HFF-Myc (cell line): Measurements from ENCODE around the gene CCDC78.
"Not testable (repeated sequence)": the region's sequence is repeated elsewhere in the genome, so short reads cannot be mapped to it uniquely, and the experiment has no call there.

Source experiments
- DNase-seq: peaks from one replicate; pipeline ENCODE4 v3.0.0-alpha.2; 2011; ENCODE audit warnings: low read depth; ENCODE audit errors: extremely low read depth
- H3K4me3 ChIP-seq: replicated peaks from 2 replicates; pipeline ENCODE4 v1.5.1; 2011; ENCODE audit warnings: low read depth, mild to moderate bottlenecking, control low read depth, low read length
- TF ChIP-seq, protein P1 (sequence below): IDR thresholded peaks from 2 replicates; pipeline ENCODE4 v1.5.1; 2012; ENCODE audit warnings: mild to moderate bottlenecking, low read depth, low read length, control low read depth; ENCODE audit errors: missing control alignments

The CCDC78 gene

DNA sequence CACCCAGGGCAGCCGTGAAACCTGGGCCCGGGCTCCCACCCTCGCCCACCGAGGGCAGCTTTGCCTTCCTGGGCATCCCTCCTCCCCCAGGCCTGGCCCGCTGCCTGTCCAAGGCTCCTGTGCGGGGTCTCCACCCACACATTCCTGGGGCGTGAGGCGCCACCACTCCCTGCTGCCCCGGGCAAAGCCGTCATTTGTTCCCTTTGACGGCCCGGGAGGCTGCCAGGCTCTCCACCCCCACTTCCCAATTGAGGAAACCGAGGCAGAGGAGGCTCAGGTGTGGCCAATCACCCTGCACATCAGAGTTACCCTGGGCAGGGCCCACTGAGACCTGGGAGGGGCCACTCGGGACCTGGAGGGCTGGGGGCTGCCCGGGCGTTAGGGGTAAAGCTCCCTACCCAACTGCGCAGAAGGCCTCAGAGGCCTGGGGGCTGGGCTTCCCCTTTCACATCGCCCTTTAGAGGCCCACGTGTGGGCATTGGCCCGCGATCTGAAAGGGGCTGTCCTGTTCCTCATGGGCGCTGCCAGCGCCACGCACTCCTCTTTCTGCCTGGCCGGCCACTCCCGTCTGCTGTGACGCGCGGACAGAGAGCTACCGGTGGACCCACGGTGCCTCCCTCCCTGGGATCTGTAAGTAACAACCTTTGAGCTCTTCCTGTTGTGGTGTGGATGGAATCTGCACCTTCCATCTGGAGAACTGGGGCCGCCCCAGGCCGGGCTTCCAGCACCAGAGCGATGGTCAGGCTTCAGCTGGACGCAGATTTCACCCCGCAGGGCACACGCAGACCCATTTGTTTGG lies 34.5 kb upstream of the CCDC78 start, which contains the start of gene MSLN:
MSLN (plus strand) TSS at position 190 of the 799 bp plus-strand sequence. CDS start 1,947 bp downstream, outside the sequence.
- TF ChIP-seq, protein P1, sequence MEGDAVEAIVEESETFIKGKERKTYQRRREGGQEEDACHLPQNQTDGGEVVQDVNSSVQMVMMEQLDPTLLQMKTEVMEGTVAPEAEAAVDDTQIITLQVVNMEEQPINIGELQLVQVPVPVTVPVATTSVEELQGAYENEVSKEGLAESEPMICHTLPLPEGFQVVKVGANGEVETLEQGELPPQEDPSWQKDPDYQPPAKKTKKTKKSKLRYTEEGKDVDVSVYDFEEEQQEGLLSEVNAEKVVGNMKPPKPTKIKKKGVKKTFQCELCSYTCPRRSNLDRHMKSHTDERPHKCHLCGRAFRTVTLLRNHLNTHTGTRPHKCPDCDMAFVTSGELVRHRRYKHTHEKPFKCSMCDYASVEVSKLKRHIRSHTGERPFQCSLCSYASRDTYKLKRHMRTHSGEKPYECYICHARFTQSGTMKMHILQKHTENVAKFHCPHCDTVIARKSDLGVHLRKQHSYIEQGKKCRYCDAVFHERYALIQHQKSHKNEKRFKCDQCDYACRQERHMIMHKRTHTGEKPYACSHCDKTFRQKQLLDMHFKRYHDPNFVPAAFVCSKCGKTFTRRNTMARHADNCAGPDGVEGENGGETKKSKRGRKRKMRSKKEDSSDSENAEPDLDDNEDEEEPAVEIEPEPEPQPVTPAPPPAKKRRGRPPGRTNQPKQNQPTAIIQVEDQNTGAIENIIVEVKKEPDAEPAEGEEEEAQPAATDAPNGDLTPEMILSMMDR, result no peak
- no peak within 1 kb of the TSS for H3K4me3 ChIP-seq
- DNase-seq, result no peak

DNA sequence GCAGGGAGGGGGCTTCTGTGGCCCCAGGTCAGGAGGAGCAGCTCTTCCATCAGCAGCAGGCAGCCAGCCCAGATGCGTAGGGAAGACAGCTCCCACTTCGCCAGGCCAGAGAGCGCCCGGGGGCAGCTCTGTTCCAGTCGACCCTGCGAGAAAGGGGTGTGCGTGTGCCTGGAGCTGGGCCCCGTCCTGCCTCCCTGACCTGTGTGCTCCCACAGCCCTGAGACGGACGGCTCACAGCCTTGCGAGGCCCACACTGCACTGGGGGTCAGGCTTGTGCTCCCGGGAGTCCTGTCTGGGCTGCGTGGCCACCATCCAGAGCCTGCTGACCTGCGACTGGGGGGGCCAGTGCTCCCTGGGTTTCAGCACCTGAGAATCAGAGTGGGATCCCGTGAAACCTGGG lies 33.8 kb upstream of the CCDC78 start:
- H3K4me3 ChIP-seq, result no peak overlapping the region
- DNase-seq, result no peak
- TF ChIP-seq, protein P1, result no peak

DNA sequence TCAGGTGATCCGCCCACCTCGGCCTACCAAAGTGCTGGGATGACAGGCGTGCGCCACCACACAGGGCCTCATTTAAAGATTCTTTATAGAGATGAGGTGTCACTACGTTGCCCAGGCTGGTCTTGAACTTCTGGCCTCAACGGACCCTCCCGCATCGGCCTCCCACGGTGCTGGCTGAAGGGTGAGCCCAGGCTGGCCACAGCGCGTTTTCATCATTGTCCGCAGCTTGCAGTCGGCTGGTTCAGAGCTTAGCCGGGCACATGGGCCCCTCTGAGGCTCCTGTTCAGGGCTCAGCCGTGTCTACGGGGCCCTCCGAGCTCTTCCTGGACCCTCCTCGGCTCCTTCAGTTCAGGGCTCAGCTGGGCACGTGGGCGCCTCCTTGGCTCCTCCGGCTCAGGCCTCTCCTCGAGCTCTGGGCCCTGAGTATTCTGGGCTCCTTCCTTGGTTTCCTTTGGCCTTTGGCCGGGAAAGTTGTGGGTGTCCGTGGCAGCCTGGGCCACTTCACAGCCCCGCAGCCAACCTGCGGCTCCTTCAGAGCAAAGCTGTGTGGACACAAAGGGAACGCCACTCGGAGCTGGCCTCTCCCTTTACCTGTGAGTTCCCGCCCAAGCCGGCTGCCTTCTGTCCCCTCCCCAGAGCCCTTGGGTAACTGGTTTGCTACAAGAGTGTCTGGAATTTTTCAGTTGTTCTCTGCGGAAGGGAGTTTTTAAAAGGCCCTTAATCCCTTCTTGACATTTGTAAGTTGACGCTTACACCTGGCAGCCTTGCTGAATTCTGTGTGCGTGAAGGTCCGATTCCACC lies 33.1 kb upstream of the CCDC78 start:
- TF ChIP-seq, protein P1, result no peak
- H3K4me3 ChIP-seq, result no peak overlapping the region
- no peak for DNase-seq

DNA sequence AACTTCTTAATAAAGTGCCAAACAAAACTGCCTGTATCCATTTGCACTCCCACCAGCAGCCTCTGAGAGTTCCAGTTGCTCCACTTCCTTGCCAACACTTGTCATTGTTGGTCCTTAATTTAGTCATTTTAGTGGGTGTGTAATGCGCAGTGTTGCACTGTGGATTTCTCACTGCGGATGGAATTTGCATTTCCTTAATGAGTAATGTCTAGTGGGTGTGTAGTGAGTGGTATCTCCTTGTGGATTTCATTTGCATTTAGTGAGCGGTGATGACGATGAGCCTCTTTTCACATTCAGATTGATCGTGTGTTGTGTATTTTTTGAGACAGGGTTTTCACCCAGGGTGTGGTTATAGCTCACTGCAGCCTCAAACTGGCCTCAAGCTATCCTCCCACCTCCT lies 30.2 kb upstream of the CCDC78 start:
- no peak for DNase-seq
- TF ChIP-seq, protein P1, result no peak
- H3K4me3 ChIP-seq, result no peak overlapping the region

DNA sequence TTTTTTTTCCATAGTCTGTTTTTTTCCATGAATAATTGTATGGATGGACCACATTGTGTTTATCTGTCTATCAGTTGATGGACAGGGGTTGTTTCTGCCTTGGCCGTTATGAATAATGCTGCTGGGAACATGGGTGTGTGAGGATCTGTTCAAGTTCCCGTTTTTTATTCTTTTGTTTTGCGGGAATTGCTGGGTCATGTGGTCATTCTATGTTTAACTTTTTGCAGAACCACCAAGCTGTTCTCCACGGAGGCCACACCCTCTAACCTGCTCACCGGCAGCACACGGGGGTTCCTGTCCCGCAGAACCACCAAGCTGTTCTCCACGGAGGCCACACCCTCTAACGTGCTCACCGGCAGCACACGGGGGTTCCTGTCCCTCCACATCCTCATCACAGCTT lies 28.4 kb upstream of the CCDC78 start:
- no peak for DNase-seq
- H3K4me3 ChIP-seq, result no peak overlapping the region
- TF ChIP-seq, protein P1, result no peak

DNA sequence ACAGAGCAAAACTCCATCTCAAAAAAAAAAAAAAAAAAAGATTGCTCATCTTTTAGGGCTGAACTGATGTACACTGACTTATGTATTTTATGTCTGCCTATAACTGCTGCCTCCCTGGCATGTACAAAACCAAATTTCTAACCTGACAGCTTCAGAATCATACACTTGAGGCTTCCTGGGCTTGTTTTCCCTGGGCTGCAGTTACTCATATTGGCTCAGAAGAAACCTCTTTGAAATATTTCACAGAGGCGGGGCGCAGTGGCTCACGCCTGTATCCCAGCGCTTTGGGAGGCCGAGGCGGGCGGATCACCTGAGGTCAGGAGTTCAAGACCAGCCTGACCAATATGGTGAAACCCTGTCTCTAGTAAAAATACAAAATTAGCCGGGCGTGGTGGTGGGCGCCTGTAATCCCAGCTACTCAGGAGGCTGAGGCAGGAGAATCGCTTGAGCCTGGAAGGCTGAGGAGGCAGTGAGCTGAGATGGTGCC lies 27.9 kb upstream of the CCDC78 start:
- DNase-seq, H3K4me3 ChIP-seq: not testable (repeated sequence)

DNA sequence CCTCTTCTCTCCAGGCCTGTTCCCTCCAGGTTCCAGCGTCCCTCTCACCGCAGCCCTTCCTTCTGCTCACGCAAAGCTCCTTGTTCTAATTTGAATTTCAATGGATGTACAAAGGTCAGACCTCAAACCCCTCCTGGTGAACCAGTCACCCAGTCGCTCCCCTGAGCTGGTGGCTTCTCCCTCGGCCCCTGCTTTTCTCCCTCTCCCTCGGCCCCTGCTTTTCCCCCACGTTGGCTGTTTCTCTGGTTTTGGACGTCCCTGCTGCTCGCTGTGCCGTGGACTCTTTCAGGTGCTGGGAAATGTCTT lies 25.7 kb upstream of the CCDC78 start:
- TF ChIP-seq, protein P1, result no peak
- H3K4me3 ChIP-seq, result no peak overlapping the region
- DNase-seq, result no peak
